NCI-H2171 (cell line): ENCODE data around the gene MEGF8.

Source experiments
- DNase-seq: peaks from one replicate; lab custom pipeline; 2025; lab: John Stamatoyannopoulos, UW

The MEGF8 gene

GRCh38 chr19:42386974-42387707 is 61.7 kb downstream of the MEGF8 start:
- peak; percentile 59 for DNase-seq

GRCh38 chr19:42388851-42389489 is 63.5 kb downstream of the MEGF8 start:
- no peak for DNase-seq

GRCh38 chr19:42389899-42390298 is 64.5 kb downstream of the MEGF8 start, which contains the start of gene CNFN:
TSS of gene CNFN (minus strand) at chr19:42390297. CDS start at chr19:42389037, 1,260 bp downstream.
- no peak for DNase-seq

- DNase-seq, result no peak
Measured at GRCh38 chr19:42392165-42392564, 66.7 kb downstream of the MEGF8 start.

DNA sequence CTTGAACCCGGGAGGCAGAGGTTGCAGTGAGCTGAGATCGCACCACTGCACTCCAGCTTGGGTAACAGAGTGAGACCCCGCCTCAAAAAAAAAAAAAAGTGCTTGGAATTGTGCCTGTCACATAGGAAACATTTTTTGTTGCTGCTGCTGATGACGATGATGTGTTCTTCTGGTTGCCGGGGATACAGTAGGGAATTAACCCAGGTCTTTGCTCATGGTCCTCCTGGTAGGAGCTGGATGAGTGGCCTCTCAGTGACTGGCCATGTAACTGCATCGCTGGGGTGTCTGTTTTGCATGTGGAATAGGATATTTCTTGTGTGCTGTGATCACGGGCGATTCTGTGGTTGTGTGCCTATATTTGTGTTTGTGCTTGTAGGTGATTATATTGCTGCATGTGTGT is 69.3 kb downstream of the MEGF8 start:
- DNase-seq, result no peak

- DNase-seq, result peak; percentile 96
Measured at GRCh38 chr19:42396381-42397262, 71.2 kb downstream of the MEGF8 start.

DNA sequence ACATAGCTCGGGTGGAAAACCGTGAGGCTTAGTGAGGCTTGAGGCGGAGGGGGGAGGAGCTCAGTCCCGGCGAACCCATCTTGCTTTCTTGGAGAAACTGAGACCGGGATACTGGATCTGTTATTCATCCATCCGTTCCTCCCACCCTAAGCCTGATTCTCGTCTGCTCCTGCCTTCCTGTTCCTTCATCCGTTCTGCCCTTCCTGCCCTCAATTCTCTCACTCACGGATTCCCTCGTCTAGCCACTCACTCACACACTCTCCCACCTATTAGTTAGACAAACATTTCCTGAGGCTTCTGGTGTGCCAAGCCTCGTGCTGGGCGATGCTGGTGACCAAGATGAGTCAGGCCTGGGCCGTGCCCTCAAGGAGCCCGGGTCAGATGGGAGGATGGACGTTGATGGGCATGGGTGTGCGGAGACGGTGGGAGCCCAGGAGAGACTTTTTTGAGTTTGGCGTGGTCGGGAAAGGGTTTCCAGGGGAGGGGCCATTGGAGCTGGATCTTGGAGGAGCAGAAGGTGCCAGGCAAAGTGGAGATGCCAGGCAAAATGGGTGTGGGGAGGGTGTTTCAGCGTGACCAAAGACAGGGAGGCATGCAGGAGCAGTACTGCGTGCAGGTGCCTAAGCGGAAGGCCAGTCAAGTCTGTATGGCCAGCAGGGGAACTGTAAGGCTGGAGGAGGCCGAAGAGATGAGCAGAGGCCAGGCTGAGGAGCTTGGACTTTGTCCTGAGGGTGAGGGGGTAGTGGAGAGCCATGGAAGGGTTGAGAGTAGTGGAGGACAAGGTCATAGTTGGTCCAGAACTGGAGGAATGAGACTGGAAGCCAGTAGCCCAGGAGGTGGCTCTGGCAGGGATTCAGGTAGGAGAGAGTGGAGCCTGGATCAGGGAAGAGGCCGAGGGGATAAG is 72.1 kb downstream of the MEGF8 start:
- no peak for DNase-seq

DNA sequence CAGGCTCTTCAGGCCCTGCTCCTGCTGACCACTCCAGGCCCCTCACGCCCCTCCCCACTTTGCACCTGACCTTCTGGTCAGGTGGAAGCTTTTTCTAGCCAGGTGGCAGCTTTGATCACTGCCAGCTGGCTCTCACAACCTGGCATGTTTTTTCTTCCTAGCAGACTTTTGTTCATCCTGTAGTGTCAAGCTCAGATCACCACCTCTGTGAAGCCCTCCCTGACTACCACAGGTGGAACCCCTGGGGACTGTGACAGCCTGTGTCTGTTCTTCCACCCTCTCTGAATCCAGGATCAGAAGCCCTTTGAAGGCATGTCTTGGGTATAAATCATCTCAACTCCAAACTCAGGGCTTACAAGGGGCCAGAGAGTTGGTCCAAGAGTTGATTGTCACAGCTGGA is 75.0 kb downstream of the MEGF8 start:
- no peak for DNase-seq

DNA sequence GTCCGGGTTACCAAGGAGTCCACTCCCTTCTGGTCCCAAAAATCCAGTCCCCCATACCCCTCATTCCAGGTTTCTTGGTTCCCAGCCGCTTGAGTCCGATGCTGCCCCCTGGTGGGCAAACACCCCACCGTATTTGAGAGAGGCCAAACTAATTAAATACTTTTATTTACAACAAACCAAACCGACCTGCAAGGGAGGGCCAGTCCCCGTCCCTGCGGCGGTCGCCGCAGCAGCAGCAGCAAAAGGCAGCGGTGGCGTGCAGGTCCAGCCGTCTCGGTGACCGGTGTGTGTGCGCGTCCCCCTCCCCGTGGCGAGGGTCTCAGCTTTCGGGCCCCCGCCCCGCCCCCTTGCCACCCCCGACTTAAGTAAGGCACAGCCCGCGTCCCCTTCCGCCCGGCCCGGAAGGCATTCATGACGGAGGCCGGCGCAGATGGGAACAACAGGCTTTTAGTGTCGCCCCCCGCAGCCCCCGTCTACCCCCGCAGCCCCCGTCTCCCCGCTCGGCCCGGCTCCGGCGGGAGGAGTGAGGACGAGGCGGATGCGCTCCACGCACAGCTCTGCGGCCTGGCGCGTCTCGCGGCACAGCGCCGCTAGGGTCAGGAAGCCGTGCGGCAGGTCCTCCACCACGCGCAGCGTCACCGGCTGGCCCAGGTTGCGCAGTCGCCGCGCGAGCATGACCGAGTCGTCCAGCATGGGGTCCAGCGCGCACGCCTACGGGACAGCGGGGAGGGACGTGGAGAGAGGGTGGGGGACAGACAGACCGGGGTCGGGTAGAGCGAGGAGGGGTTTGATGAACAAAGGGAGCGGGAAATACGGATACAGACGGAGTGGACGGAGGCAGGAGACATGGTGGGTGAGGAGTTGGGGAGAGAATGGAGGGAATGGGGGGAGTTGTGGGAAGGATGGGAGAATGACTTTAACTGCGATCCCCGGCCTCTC is 76.2 kb downstream of the MEGF8 start:
- DNase-seq, result peak; percentile 55

- no peak for DNase-seq
Measured at GRCh38 chr19:42402376-42403116, 77.1 kb downstream of the MEGF8 start.

DNA sequence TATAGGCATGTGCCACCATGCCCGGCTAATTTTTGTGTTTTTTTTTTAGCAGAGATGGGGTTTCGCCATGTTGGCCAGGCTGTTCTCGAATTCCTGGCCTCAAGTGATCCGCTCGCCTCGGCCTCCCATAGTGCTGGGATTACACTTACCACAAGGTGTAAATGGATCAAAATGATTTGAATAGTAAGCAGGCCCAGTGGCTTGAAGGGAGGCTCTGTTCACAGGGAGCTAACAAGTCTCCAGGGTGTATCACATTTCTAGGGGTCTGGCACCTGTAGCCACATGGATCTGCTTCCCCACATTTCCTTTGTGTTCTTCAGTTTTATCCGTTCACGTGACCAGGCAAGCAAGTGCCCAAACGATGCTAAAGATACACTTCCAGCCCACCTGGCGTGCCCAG is 78.2 kb downstream of the MEGF8 start:
- peak; percentile 70 for DNase-seq

DNA sequence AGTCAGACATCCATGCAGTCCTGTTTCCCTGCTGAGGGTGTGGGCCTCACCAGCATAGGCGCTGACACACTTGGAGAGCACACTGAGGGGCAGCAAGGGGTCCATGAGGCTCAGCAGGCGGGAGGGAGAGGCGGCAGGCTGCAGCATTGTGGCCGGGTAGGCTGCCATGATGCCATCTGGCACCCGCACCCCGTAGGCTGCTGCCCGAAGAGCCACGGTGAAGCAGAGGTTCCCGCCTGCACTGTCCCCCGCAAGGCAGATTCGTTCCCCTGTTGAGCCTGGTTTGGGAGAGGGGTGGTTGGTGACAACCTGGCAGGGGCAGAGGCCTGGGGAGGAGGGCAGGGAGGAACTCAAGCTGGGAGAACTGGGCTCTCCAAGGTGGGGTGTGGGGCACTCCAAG is 80.7 kb downstream of the MEGF8 start:
- no peak for DNase-seq

- DNase-seq, result no peak
Measured at GRCh38 chr19:42407085-42407815, 81.8 kb downstream of the MEGF8 start.

- no peak for DNase-seq
Measured at GRCh38 chr19:42407816-42408175, 82.4 kb downstream of the MEGF8 start.

GRCh38 chr19:42409477-42409876 is 84.0 kb downstream of the MEGF8 start:
- no peak for DNase-seq

DNA sequence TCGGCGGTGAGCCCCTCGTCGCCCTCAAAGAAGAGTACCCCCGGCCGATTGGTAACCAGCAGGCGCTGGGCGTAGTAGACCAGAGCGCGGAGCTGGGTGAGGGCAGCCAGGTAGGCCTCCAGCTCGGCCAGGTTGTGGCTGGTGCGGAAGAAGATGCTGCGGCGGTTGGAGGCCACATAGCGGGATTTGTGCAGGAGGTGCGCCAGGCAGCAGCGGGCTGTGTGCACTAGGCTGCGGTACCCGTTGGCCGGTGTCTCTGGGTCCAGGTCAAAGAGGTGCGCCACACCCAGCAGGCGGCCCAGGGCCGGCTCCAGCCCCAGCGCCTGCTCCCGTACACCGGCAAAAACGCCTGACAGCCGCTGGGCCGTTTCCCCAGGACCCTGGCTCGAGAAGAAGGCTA is 84.9 kb downstream of the MEGF8 start:
- DNase-seq, result no peak

- DNase-seq, result no peak
Measured at GRCh38 chr19:42411581-42412178, 86.2 kb downstream of the MEGF8 start.

- no peak for DNase-seq
Measured at GRCh38 chr19:42412227-42412626, 86.8 kb downstream of the MEGF8 start.

- DNase-seq, result no peak
Measured at GRCh38 chr19:42412661-42413076, 87.2 kb downstream of the MEGF8 start.
